ENCODE measurements around the gene LRP1B. TPM values are rescaled to one million over a fixed set of nuclear protein-coding genes. Genes with fewer than 3 reads are reported as not detected.
"Not testable (repeated sequence)": the region's sequence is repeated elsewhere in the genome, so short reads cannot be mapped to it uniquely, and the experiment has no call there.

LRP1B gene
- polyA plus RNA-seq, 1 donor from 2014 or later = 12.7 TPM

- Histone ChIP-seq H3K9me3 (ENCODE audit: low read length) (no peaks in the 10 kb centered on the region), H3K27me3 (ENCODE audit: insufficient read depth, low read depth, low read length) (no peaks in the 10 kb centered on the region), H3K4me2 (ENCODE audit: low read length) (no peak overlapping the region), H3F3A (ENCODE audit: insufficient read depth, low read length, poor library complexity, severe bottlenecking) (no peaks in the 10 kb centered on the region), H3K4me3 (ENCODE audit: low read length) (no peak overlapping the region), H3K79me2 (replicated peaks; ENCODE audit: insufficient read depth, low read length) (no peaks in the 10 kb centered on the region), H3K9ac (ENCODE audit: low read length) (no peak overlapping the region), H3K27ac (ENCODE audit: low read length) (no peak overlapping the region), H3K9me2 (ENCODE audit: insufficient read depth, low read length) (no peaks in the 10 kb centered on the region), H4K20me1 (ENCODE audit: insufficient read depth) (no peaks in the 10 kb centered on the region), H2AFZ (ENCODE audit: low read depth, low read length) (no peak overlapping the region), H3K36me3 (ENCODE audit: insufficient read depth, low read length) (no peaks in the 10 kb centered on the region)
- TF ChIP-seq SMC3 (conservative IDR thresholded peaks at IDR 0.05; ENCODE audit: poor library complexity) = no peak
- no peak for TF ChIP-seq TAF1 (IDR thresholded peaks at IDR 0.05; ENCODE audit: low read depth)
- no peak for TF ChIP-seq EZH2 (IDR thresholded peaks at IDR 0.05; ENCODE audit: borderline replicate concordance, insufficient read depth, low read length, poor library complexity, severe bottlenecking)
- no peak for TF ChIP-seq EP300 (conservative IDR thresholded peaks at IDR 0.05; ENCODE audit: poor library complexity, severe bottlenecking)
- TF ChIP-seq MXI1 (conservative IDR thresholded peaks at IDR 0.05; ENCODE audit: poor library complexity, severe bottlenecking) = no peak
- TF ChIP-seq RAD21 (conservative IDR thresholded peaks at IDR 0.05) = no peak
- TF ChIP-seq POLR2AphosphoS5 (IDR thresholded peaks at IDR 0.05) = no peak
- no peak for TF ChIP-seq REST (IDR thresholded peaks at IDR 0.05; ENCODE audit: borderline replicate concordance)
- no peak for TF ChIP-seq CTCF (IDR thresholded peaks at IDR 0.05; ENCODE audit: poor library complexity, severe bottlenecking)
These were observed 1580.0 kb downstream of the LRP1B start for GRCh38 chr2:140550821-140551220.

- H3K4me3 ChIP-seq (ENCODE audit: low read length); H3K36me3 ChIP-seq (ENCODE audit: insufficient read depth, low read length); H3K4me2 ChIP-seq (ENCODE audit: low read length); H3K9ac ChIP-seq (ENCODE audit: low read length); H3K79me2 ChIP-seq (replicated peaks; ENCODE audit: insufficient read depth, low read length); H3K9me3 ChIP-seq (ENCODE audit: low read length); H3K27me3 ChIP-seq (ENCODE audit: insufficient read depth, low read depth, low read length); H4K20me1 ChIP-seq (ENCODE audit: insufficient read depth); H3F3A ChIP-seq (ENCODE audit: insufficient read depth, low read length, poor library complexity, severe bottlenecking); H3K27ac ChIP-seq (ENCODE audit: low read length); H2AFZ ChIP-seq (ENCODE audit: low read depth, low read length); H3K9me2 ChIP-seq (ENCODE audit: insufficient read depth, low read length): not testable (repeated sequence)
These were observed 1586.0 kb downstream of the LRP1B start for GRCh38 chr2:140544769-140545168.

- no peaks in the 10 kb centered on the region for H4K20me1 ChIP-seq (ENCODE audit: insufficient read depth)
- H3K27ac ChIP-seq (ENCODE audit: low read length) = no peak overlapping the region
- H3F3A ChIP-seq (ENCODE audit: insufficient read depth, low read length, poor library complexity, severe bottlenecking) = no peaks in the 10 kb centered on the region
These were observed 1588.2 kb downstream of the LRP1B start for GRCh38 chr2:140542627-140543026.

More at GRCh38 chr2:140542627-140543026, 1588.2 kb downstream of the LRP1B start:
- Histone ChIP-seq H2AFZ (ENCODE audit: low read depth, low read length) (no peak overlapping the region), H3K9me3 (ENCODE audit: low read length) (no peaks in the 10 kb centered on the region), H3K9ac (ENCODE audit: low read length) (no peak overlapping the region), H3K27me3 (ENCODE audit: insufficient read depth, low read depth, low read length) (no peaks in the 10 kb centered on the region), H3K4me2 (ENCODE audit: low read length) (no peak overlapping the region), H3K36me3 (ENCODE audit: insufficient read depth, low read length) (no peaks in the 10 kb centered on the region), H3K4me3 (ENCODE audit: low read length) (no peak overlapping the region), H3K9me2 (ENCODE audit: insufficient read depth, low read length) (no peaks in the 10 kb centered on the region), H3K79me2 (replicated peaks; ENCODE audit: insufficient read depth, low read length) (no peaks in the 10 kb centered on the region)
- TF ChIP-seq POLR2AphosphoS5 (IDR thresholded peaks at IDR 0.05) (no peak), MXI1 (conservative IDR thresholded peaks at IDR 0.05; ENCODE audit: poor library complexity, severe bottlenecking) (no peak), RAD21 (conservative IDR thresholded peaks at IDR 0.05) (no peak), EZH2 (IDR thresholded peaks at IDR 0.05; ENCODE audit: borderline replicate concordance, insufficient read depth, low read length, poor library complexity, severe bottlenecking) (no peak), SMC3 (conservative IDR thresholded peaks at IDR 0.05; ENCODE audit: poor library complexity) (no peak), EP300 (conservative IDR thresholded peaks at IDR 0.05; ENCODE audit: poor library complexity, severe bottlenecking) (no peak), TAF1 (IDR thresholded peaks at IDR 0.05; ENCODE audit: low read depth) (no peak), CTCF (IDR thresholded peaks at IDR 0.05; ENCODE audit: poor library complexity, severe bottlenecking) (no peak), REST (IDR thresholded peaks at IDR 0.05; ENCODE audit: borderline replicate concordance) (no peak)

Measured in neural cell (in vitro differentiated cells).